ENCODE results near the gene ULK4. TPM values are rescaled to one million over a fixed set of nuclear protein-coding genes. Genes with fewer than 3 reads are reported as not detected.

Gene ULK4
- polyA plus RNA-seq, 4 donors, result 1.1 to 2.8 (median 1.8) TPM

DNA sequence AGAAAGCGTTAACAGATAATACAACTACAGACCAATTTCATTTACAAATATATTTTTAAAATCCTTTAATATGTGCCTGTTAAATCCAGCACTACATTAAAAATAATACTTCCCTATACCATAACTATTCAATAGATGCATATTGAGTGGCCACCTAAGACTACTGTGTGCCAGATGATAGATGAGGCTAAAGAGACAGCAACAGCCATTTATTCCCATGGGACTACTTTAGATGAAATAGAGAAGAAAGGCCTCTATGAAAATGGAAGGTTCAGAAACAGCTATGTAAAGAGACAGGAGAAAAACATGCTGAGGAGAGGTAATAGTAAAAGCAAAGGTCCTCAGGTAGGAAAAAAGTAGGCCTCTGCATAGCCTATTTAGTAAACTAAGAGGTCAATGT, 358.1 kb downstream of the ULK4 start:
- Histone ChIP-seq H3K4me1 (ENCODE audit: control insufficient read depth in 3 of 3, insufficient read depth in 2 of 3, low read depth in 1 of 3, low read length in 2 of 3) (no peaks in the 10 kb centered on the region), H3K27me3 (ENCODE audit: control insufficient read depth in 3 of 3, insufficient read depth in 3 of 3, low read length in 3 of 3) (no peaks in the 10 kb centered on the region), H3K4me3 (ENCODE audit: low read depth in 1 of 3, low read length in 3 of 3) (no peak overlapping the region), H3K36me3 (ENCODE audit: control insufficient read depth in 3 of 3, insufficient read depth in 2 of 3, low read depth in 1 of 3, low read length in 3 of 3) (no peaks in the 10 kb centered on the region), H3K27ac (ENCODE audit: low read depth in 1 of 3, low read length in 2 of 3) (no peak overlapping the region), H3K9me3 (ENCODE audit: control insufficient read depth in 2 of 2, insufficient read depth in 1 of 2, low read depth in 1 of 2, low read length in 1 of 2) (no peaks in the 10 kb centered on the region)
- DNase-seq (no peak), FAIRE-seq (no peak)
- WGBS, 3 donors, result 95 to 100% (median 100%) methylated on average over 1 of the region's 1 CpG

DNA sequence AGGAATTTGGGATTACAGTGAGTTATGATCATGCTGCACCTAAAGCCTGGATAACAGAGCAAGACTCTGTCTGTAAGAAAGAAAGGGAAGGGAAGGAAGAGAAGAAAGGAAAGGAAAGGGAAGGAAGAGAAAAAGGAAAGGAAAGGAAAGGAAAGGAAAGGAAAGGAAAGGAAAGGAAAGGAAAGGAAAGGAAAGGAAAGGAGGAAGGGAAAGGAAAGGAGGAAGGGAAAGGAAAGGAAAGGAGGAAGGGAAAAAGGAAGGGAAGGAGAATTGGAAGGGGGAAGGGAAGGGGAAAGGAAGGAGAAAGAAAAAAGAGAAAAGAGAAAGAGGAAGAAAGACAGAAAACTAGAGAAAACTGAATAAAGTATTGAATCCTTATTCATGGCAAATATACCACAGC, 359.8 kb downstream of the ULK4 start:
- Histone ChIP-seq H3K36me3 (ENCODE audit: control insufficient read depth in 3 of 3, insufficient read depth in 2 of 3, low read depth in 1 of 3, low read length in 3 of 3) (no peaks in the 10 kb centered on the region), H3K4me3 (ENCODE audit: low read depth in 1 of 3, low read length in 3 of 3) (no peak overlapping the region), H3K27ac (ENCODE audit: low read depth in 1 of 3, low read length in 2 of 3) (no peak overlapping the region), H3K9me3 (ENCODE audit: control insufficient read depth in 2 of 2, insufficient read depth in 1 of 2, low read depth in 1 of 2, low read length in 1 of 2) (no peaks in the 10 kb centered on the region), H3K4me1 (ENCODE audit: control insufficient read depth in 3 of 3, insufficient read depth in 2 of 3, low read depth in 1 of 3, low read length in 2 of 3) (no peaks in the 10 kb centered on the region), H3K27me3 (ENCODE audit: control insufficient read depth in 3 of 3, insufficient read depth in 3 of 3, low read length in 3 of 3) (no peaks in the 10 kb centered on the region)
- no peak for FAIRE-seq
- DNase-seq, result no peak

DNA sequence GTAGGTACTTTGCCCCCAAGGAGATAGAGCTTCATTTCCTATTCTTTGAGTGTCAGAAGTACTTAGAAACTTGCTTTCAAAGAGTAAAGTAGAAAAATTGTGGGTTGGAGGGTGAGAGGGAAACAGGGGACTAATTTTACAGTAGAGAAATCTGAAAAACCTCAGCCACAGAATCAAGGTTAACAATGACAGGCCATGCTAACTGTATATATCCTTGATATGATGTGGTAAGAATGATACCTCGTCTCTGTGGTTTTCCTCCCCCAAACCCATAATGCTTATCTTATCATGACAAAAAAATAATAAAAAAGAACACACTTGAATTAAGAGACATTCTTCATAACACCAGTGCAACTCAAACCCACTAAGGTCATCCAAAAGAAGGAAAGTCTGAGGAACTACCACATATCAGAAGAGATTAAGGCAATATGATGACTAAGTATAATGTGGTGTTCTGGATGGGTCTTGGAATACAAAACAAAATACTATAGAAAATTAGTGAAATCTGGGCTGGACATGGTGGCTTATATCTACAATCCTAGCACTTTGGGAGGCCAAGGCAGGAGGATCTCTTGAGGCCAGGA, 360.4 kb downstream of the ULK4 start:
- DNase-seq, result no peak
- Histone ChIP-seq H3K4me1 (ENCODE audit: control insufficient read depth in 3 of 3, insufficient read depth in 2 of 3, low read depth in 1 of 3, low read length in 2 of 3) (no peaks in the 10 kb centered on the region), H3K4me3 (ENCODE audit: low read depth in 1 of 3, low read length in 3 of 3) (no peak overlapping the region), H3K9me3 (ENCODE audit: control insufficient read depth in 2 of 2, insufficient read depth in 1 of 2, low read depth in 1 of 2, low read length in 1 of 2) (no peaks in the 10 kb centered on the region), H3K27me3 (ENCODE audit: control insufficient read depth in 3 of 3, insufficient read depth in 3 of 3, low read length in 3 of 3) (no peaks in the 10 kb centered on the region), H3K27ac (ENCODE audit: low read depth in 1 of 3, low read length in 2 of 3) (no peak overlapping the region), H3K36me3 (ENCODE audit: control insufficient read depth in 3 of 3, insufficient read depth in 2 of 3, low read depth in 1 of 3, low read length in 3 of 3) (no peaks in the 10 kb centered on the region)
- WGBS, 3 donors, result 31 to 37% (median 31%) methylated on average over 1 of the region's 1 CpG
- FAIRE-seq, result no peak

DNA sequence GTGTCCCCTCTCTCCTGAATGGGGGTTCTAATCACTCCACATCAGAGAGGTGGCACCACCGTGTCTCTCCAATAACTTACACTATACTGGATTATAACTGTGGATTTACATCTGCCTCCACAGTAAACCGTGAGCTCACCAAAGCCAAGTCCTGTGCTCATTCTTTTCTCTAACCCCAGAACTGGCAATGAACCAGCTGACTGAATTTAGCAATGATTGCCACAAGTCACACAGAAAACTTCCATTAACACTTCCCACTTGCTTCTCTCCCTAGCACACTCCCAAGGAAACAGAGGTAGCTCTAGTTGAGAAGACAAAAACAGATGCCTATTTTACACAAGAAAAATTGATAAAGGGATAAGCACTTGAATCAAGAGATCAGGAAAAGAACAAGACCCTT, 361.3 kb downstream of the ULK4 start:
- 76 to 91% (median 89%) methylated on average over 2 of the region's 2 CpGs for WGBS, 3 donors
- H3K36me3 ChIP-seq (ENCODE audit: control insufficient read depth in 3 of 3, insufficient read depth in 2 of 3, low read depth in 1 of 3, low read length in 3 of 3), result no peaks in the 10 kb centered on the region
- no peaks in the 10 kb centered on the region for H3K9me3 ChIP-seq (ENCODE audit: control insufficient read depth in 2 of 2, insufficient read depth in 1 of 2, low read depth in 1 of 2, low read length in 1 of 2)
- FAIRE-seq (no peak), DNase-seq (no peak)
- no peaks in the 10 kb centered on the region for H3K27me3 ChIP-seq (ENCODE audit: control insufficient read depth in 3 of 3, insufficient read depth in 3 of 3, low read length in 3 of 3)
- no peak overlapping the region for H3K4me3 ChIP-seq (ENCODE audit: low read depth in 1 of 3, low read length in 3 of 3)
- no peaks in the 10 kb centered on the region for H3K4me1 ChIP-seq (ENCODE audit: control insufficient read depth in 3 of 3, insufficient read depth in 2 of 3, low read depth in 1 of 3, low read length in 2 of 3)
- H3K27ac ChIP-seq (ENCODE audit: low read depth in 1 of 3, low read length in 2 of 3), result no peak overlapping the region

DNA sequence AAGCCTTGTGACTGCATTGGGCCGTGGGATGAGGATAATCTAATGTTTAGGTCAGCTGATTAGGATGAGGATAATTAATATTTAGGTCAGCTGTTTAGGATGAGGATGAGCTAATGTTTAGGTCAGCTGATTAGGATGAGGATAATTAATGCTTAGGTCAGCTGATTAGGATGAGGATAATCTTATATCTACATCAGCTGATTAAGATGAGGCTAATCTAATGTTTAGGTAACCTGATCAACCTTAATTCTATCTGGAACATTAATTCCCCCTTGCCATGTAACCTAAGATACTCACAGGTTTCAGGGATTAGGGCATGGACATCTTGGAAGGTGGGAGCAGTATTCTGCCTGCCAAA, 362.8 kb downstream of the ULK4 start:
- Histone ChIP-seq H3K9me3 (ENCODE audit: control insufficient read depth in 2 of 2, insufficient read depth in 1 of 2, low read depth in 1 of 2, low read length in 1 of 2) (no peaks in the 10 kb centered on the region), H3K4me1 (ENCODE audit: control insufficient read depth in 3 of 3, insufficient read depth in 2 of 3, low read depth in 1 of 3, low read length in 2 of 3) (no peaks in the 10 kb centered on the region), H3K36me3 (ENCODE audit: control insufficient read depth in 3 of 3, insufficient read depth in 2 of 3, low read depth in 1 of 3, low read length in 3 of 3) (no peaks in the 10 kb centered on the region), H3K4me3 (ENCODE audit: low read depth in 1 of 3, low read length in 3 of 3) (no peak overlapping the region), H3K27ac (ENCODE audit: low read depth in 1 of 3, low read length in 2 of 3) (no peak overlapping the region), H3K27me3 (ENCODE audit: control insufficient read depth in 3 of 3, insufficient read depth in 3 of 3, low read length in 3 of 3) (no peaks in the 10 kb centered on the region)
- FAIRE-seq (no peak), DNase-seq (no peak)
- WGBS, 3 donors, result 52 to 76% (median 52%) methylated on average over 1 of the region's 1 CpG

DNA sequence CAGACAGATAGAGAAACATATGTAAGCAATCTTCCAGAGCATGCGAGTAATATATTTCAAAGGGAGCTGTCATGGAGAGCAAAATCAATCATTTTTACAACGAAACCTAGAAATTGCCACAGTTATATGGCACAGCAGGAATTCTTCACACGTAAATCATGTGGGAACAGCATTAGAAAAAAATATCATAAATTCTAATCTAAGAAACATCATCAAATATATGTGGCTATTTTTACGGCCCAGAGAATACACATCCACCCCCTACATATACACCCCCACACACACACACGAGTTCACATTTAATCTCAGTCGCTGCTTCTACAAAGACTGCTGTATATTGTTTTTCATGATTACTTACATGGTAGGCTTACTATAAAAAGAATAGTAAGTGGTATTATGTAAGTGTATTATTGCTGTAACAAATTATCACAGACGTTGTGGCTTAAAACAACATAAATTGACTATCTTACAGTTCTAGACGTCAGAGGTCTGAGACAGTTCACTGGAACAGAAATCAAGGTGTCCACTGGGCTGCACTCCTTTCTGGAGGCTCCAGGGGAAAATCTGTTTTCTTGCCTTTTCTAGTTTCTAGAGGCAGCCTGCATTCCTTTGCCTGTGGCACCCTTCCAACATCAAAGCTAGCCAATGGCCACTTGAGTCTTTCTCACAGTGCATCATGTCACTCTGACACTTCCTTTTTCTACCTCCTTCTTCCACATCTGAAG, 363.3 kb downstream of the ULK4 start:
- Histone ChIP-seq H3K27ac (ENCODE audit: low read depth in 1 of 3, low read length in 2 of 3) (no peak overlapping the region), H3K4me1 (ENCODE audit: control insufficient read depth in 3 of 3, insufficient read depth in 2 of 3, low read depth in 1 of 3, low read length in 2 of 3) (no peaks in the 10 kb centered on the region), H3K4me3 (ENCODE audit: low read depth in 1 of 3, low read length in 3 of 3) (no peak overlapping the region), H3K9me3 (ENCODE audit: control insufficient read depth in 2 of 2, insufficient read depth in 1 of 2, low read depth in 1 of 2, low read length in 1 of 2) (no peaks in the 10 kb centered on the region), H3K27me3 (ENCODE audit: control insufficient read depth in 3 of 3, insufficient read depth in 3 of 3, low read length in 3 of 3) (no peaks in the 10 kb centered on the region), H3K36me3 (ENCODE audit: control insufficient read depth in 3 of 3, insufficient read depth in 2 of 3, low read depth in 1 of 3, low read length in 3 of 3) (no peaks in the 10 kb centered on the region)
- 81 to 89% (median 87%) methylated on average over 8 of the region's 8 CpGs for WGBS, 3 donors
- DNase-seq (no peak), FAIRE-seq (no peak)

DNA sequence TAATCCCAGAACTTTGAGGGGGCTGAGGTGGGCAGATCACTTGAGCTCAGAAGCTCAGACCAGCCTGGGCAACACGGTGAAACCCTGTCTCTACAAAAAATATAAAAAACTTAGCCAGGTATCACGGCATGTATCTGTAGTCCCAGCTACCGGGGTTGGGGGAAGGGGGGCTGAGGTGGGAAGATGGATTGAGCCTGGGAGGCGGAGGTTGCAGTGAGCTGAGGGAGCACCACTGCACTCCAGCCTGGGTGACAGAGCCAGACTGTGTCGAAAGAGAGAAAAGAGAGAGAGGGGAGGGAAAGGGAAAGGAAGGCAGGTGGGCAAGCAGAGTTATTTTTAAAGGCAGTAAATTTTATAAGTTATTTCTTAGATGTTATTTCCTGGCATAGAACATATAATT, 368.1 kb downstream of the ULK4 start:
- Histone ChIP-seq H3K27ac (ENCODE audit: low read depth in 1 of 3, low read length in 2 of 3) (no peak overlapping the region), H3K9me3 (ENCODE audit: control insufficient read depth in 2 of 2, insufficient read depth in 1 of 2, low read depth in 1 of 2, low read length in 1 of 2) (no peaks in the 10 kb centered on the region), H3K4me3 (ENCODE audit: low read depth in 1 of 3, low read length in 3 of 3) (no peak overlapping the region), H3K36me3 (ENCODE audit: control insufficient read depth in 3 of 3, insufficient read depth in 2 of 3, low read depth in 1 of 3, low read length in 3 of 3) (no peaks in the 10 kb centered on the region), H3K27me3 (ENCODE audit: control insufficient read depth in 3 of 3, insufficient read depth in 3 of 3, low read length in 3 of 3) (no peaks in the 10 kb centered on the region), H3K4me1 (ENCODE audit: control insufficient read depth in 3 of 3, insufficient read depth in 2 of 3, low read depth in 1 of 3, low read length in 2 of 3) (no peaks in the 10 kb centered on the region)
- FAIRE-seq, result no peak
- no peak for DNase-seq
- WGBS, 3 donors, result 74 to 85% (median 77%) methylated on average over 5 of the region's 5 CpGs

DNA sequence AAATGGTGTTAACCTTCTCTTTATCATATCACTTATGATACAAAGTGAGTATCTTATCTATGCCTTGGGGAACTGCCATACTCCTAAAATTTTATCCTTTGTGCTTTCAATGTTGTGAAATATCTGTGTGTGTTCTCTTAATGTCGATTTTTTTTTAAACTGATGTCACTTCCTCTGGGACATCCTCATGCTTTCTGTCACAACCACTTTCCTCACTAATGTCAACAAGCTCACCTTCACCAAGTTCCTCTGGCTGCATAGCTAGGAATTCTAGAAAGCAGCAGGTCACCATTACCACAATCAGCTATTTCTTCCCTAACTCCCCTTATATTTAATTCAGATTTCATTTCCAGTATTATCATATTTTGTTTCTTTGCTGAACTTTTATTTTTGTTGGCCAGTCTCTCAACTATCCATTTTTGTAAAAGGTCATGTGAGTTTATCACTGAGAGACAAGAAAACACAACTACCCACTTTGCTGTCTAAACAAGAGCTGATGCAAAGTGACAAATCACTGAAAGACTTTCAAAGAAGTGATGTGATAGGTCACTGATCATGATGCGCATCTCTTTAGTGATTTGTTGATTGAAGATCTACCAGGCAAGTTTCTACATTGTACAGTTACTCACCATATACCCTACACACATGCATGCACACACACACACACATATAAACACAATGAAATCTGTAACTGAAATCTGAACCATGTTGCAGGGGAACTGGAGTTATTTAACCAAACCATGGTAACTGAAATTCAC, 369.0 kb downstream of the ULK4 start:
- H3K9me3 ChIP-seq (ENCODE audit: control insufficient read depth in 2 of 2, insufficient read depth in 1 of 2, low read depth in 1 of 2, low read length in 1 of 2), result no peaks in the 10 kb centered on the region
- H3K27me3 ChIP-seq (ENCODE audit: control insufficient read depth in 3 of 3, insufficient read depth in 3 of 3, low read length in 3 of 3), result no peaks in the 10 kb centered on the region
- H3K27ac ChIP-seq (ENCODE audit: low read depth in 1 of 3, low read length in 2 of 3), result no peak overlapping the region
- H3K4me1 ChIP-seq (ENCODE audit: control insufficient read depth in 3 of 3, insufficient read depth in 2 of 3, low read depth in 1 of 3, low read length in 2 of 3), result no peaks in the 10 kb centered on the region
- no peak overlapping the region for H3K4me3 ChIP-seq (ENCODE audit: low read depth in 1 of 3, low read length in 3 of 3)
- no peak for DNase-seq
- H3K36me3 ChIP-seq (ENCODE audit: control insufficient read depth in 3 of 3, insufficient read depth in 2 of 3, low read depth in 1 of 3, low read length in 3 of 3), result no peaks in the 10 kb centered on the region
- WGBS, 3 donors, result 58 to 68% (median 66%) methylated on average over 2 of the region's 2 CpGs
- no peak for FAIRE-seq
